Activated gamma-delta T cell treated with Interleukin-2 at 50 U/mL for 16 hours (primary cell): ENCODE measurements around the gene EPN3.

Source experiments
- DNase-seq: peaks from one replicate; pipeline ENCODE4 v3.0.0-alpha.2; 2020

The EPN3 gene

DNA sequence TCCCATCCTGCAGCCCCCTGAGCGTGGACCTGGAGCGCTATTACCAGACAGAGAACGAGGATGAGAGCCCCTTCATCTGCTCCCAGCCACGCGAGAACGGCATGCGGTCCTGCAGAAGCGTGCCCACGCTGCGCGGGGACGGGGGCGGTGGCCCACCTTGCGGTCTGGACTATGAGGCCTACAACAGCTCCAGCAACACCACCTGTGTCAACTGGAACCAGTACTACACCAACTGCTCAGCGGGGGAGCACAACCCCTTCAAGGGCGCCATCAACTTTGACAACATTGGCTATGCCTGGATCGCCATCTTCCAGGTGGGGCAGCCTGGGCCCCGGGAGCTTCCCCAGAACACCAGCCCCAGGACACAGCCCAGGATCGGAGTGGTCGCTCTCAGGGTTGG is 40.0 kb downstream of the EPN3 start:
- DNase-seq = no peak

DNA sequence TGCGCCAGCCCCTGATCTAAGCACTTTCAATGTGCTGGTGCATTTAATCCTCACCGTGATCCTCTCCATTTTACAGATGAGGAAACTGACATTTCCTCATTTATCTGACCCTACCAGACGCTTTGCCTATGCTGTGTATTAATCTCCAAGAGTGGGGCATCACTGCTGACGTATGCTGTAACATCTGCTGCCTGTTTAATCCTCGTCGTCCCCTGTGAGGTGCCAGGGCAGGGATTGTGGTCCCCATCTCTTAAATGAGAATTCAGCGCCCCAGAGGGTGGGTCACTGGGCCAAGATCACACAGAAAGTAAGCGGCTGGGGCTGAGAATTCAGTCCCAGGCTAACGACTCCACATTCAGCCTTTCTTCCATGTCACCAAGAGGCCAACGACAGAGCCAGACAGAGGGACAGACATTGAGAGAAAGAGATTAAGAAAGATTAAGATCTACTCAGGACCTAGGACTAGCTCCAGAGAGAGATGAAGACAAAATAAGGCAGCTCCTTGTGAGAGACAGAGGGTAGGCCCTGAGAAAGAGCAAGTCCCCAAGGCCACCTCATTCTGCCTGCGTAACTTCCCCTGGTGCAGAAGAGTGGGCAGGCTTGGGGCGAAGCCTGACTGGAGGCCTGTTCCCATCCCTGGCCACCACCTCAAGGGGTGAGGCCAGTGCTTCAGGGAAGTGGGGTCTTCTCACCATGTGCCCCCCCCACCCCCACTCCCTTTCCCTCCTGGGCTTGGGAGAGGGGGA is 41.5 kb downstream of the EPN3 start:
- DNase-seq = no peak

DNA sequence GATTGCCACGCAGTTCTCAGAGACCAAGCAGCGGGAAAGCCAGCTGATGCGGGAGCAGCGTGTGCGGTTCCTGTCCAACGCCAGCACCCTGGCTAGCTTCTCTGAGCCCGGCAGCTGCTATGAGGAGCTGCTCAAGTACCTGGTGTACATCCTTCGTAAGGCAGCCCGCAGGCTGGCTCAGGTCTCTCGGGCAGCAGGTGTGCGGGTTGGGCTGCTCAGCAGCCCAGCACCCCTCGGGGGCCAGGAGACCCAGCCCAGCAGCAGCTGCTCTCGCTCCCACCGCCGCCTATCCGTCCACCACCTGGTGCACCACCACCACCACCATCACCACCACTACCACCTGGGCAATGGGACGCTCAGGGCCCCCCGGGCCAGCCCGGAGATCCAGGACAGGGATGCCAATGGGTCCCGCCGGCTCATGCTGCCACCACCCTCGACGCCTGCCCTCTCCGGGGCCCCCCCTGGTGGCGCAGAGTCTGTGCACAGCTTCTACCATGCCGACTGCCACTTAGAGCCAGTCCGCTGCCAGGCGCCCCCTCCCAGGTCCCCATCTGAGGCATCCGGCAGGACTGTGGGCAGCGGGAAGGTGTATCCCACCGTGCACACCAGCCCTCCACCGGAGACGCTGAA is 43.2 kb downstream of the EPN3 start:
- DNase-seq = no peak

DNA sequence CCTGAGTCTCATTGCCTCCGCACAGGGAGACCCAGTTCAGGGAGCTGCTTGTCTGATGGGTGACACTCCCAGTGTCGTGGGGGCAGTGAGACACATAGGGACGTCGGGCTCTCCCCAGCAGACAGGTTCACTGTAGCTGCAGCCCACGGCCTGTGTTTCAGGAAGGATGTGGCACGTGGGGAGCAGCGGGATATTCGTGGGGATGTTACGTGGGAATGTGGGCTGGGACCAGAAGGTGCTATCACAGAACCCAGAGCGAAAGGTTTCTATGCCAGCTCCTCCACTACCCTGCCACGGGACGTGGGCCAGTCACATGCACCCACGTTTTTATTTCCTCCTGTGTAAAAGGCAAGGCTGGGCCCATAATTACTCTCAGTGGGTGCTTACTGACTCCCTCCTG is 44.3 kb downstream of the EPN3 start:
- DNase-seq = no peak

DNA sequence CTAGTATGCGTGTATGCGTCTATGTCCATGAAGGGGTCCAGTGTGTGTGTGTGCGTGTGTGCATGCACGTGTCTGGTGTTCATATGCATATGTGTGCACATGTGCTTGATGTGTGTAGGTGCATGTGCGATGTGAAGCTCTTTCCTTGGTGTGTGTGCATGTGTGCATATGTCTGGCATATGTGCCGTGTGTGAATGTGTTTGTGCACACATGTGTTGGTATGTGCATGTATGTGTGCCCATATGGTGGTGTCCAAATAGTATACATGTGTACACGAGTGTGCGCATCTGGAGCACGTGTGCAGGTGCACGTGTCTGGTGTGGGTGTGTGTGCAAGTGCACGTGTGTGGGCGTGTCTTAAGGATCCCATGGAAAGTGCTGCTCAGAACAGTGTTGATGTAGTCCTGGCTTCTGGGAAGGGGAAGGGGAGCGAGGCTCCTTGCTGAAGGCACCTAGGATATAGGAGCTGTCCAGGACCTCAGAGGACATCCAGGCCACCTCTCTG is 45.0 kb downstream of the EPN3 start:
- DNase-seq = no peak

DNA sequence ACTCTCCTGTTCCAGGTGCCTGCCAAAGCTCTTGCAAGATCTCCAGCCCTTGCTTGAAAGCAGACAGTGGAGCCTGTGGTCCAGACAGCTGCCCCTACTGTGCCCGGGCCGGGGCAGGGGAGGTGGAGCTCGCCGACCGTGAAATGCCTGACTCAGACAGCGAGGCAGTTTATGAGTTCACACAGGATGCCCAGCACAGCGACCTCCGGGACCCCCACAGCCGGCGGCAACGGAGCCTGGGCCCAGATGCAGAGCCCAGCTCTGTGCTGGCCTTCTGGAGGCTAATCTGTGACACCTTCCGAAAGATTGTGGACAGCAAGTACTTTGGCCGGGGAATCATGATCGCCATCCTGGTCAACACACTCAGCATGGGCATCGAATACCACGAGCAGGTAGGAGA is 45.6 kb downstream of the EPN3 start:
- no peak for DNase-seq

DNA sequence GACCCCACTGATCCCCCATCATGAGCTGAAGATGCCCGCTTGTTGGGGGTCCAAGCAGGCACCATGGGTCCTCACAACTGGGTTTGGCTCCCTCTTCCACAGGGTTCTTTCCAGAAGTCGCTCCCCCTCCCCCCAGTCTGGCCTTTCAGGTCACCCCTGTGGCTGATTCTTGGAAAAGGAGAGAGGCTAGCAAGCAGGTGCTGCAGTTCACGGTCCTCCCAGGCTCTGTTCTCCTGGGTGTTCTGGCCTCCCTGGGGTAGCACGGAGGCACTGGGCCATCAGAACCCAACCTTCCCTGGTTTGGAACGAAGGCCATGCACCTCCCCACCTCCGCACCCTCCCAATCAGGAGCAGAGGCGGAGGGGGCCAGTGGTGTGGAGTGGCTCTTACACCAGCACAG is 46.9 kb downstream of the EPN3 start:
- no peak for DNase-seq

DNA sequence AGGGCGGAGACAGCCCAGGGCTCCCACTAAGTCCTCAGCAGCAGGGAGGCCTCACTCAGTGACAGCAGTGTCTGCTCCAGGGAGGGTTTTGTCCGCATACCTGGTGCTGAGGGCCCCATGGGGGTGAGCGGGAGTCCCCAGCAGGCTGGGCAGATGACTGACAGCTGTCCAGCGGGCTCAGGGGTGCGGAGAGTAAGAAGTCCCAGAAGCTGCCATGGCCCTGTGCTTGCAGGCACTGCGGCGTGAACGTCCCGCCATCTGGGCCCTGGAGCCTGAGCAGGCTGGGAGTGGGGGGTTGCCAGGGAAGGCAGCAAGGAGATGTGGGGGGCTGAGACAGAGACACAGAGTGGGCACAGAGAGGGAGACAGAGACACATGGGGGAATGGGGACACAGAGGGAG is 48.1 kb downstream of the EPN3 start:
- no peak for DNase-seq

DNA sequence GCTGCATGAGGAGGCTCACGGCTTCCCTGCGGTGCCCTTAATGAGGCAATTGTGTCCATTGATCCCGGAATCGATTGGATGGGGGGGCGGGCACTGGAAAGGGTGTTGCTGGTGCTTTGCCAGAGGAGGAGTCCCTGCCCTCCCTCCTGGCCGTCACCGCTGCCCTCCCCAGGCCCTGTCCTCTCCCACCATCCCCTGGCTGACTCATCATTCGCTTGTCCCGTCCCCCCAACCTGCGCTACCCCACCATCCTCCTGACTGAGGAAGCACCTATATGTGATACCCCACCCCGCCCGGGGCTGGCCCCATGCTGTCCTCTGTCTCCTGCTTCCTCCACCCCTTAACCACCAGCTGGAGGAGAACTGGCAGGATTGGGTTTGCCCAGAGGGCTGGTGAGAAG is 48.8 kb downstream of the EPN3 start:
- DNase-seq = no peak

DNA sequence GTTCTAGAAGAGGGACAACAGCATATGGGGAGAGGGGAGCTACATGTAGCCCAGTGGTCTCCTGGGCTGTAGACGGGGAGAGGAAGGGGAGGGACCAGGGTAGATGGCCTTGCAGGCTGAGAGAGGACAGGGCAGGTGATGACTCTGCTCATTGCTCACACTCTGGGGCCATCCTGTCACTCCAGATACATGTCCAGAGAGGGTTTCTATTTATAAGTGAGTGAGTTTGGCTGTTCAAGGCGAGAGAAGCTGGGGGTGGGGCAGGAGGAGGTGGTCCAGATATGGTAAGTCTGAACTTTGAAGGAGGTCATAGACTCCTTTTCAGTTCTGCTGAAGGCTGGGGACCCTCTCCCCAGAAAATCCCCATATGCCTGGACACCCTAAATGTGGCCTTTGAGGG is 50.2 kb downstream of the EPN3 start:
- DNase-seq = no peak

DNA sequence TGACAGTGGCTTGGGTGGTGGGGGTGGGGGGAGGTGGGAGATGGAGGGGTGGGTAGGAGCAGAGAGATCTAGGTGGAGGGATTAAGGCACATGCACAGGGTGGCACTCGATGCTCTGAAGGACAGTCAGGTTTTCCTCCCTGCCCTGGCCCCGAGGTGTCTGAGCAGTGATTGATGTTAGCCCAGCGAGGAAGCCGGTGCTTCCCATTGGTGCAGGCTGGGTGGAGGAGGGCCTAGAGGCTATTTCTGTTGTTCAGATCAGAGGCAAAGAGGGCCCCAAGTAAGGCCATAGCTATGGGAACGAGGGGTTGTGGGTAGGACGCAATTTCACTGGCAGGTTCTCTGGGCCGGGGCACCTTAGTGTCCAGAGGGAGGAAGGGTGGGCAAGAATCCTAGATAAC is 51.1 kb downstream of the EPN3 start:
- DNase-seq = no peak

DNA sequence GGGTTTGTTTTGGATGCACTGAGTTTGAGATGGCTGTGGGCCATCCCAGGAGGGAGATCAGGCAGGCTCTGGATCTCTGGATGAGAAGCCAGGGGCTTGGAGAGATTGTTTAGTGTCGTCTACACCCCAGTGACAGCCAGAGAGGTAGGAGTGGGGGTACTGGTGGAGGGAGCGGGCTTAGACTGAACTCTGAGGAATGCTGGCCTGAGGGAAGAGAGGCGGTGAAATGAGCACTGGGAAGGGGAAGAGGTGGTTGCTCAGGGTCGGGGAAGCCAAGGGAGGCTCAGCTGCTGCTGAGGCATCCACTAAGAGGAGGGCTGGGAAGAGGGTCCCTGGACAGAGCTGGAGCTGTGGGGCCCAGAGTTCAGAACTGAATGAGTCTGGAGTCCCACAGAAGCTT is 51.6 kb downstream of the EPN3 start:
- DNase-seq = no peak

DNA sequence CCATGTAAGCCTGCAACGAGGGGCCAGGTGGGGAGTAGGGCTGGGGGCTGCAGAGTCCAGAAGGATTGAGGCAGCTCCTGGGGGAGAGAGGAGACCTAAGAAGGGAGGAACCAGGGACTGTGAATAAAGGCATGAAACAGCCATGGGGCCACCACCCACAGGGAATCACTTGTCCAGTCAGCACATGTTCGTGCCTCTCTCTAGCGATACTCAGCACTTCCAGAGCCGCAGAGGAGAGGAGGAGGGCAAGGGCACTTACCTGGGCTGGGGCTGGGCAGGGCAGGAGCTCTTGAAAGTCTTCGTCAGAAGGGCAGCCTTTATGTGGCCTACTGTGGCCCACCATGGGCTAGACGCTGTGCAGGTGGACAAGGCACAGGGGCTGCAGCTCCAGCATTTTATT is 52.2 kb downstream of the EPN3 start:
- DNase-seq = no peak

DNA sequence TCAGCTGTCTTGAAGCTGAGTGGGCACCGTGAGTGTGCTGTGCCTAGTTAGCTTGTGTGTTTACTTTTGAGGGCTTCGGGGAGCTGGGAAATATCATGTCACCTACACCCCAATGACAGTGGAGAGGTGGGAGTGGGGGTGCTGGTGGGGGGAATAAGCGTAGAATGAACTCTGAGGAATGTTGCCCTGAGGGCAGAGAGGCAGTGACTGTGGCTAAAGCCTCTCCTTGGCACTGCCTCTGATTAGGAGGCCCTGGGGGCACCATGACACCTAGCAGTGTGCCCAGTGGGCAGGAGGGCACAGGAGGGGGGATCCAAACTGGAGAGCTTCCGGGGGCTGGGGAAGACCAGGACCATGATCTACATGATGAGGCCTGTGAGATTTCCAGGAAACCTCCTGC is 52.8 kb downstream of the EPN3 start:
- no peak for DNase-seq

DNA sequence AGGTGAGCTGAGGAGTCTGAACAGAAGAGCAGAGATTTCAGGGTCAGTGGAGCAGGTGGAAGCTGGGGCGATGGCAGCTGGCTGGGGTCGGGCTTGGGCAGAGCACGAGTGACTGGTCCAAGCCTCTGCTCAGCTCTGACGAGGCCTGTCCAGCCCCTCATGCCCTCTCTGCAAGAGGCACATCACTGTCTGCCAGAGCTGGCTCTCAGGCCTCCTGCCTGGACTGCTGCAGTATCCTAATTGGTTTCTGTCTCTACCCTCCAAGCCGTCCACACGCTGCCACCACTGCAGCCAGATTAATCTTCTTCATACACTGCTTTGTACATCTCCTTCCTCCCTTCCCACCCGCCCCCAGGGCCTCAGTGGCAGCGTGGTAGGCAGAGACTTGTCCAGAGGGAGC is 53.4 kb downstream of the EPN3 start:
- DNase-seq = no peak

DNA sequence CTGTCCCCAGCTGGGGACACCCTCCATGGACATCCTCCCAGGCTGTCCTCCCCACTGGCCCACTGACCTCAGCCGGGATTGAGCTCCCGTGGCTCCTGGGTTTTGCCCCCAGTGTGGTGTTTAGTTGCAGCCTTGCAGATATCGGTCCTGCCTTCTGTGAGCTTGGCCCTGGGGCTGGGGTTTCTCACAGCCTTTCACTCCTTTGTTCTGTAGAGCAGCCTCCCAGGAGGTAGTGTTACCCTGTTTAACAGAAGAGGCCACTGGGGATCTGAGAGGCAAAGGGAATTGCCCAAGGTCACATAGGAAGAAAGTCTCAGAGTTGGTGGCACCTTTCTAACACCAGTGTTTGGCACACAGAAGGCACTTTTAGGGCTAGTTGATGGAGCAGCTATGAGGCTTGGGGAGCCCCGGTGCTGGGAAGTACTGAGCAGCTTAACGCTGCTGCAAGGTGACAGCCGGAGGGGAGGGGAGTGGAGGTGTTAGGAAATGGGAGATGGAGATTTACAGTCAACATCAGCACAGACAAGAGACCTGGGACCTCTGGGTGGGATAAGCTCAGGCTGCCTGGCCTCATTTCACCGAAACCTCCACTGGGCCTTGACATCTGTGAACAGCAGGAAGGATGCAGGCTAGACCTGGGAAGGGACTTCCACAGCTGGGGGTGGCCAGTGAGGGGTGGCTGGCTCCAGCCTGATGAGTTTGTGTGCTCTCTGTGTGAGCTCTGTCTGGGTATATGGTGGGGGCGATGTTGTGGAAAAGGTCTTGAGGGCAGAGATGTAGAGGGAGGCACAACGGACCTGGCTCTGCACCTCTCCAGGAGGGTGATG is 54.1 kb downstream of the EPN3 start:
- DNase-seq = no peak

DNA sequence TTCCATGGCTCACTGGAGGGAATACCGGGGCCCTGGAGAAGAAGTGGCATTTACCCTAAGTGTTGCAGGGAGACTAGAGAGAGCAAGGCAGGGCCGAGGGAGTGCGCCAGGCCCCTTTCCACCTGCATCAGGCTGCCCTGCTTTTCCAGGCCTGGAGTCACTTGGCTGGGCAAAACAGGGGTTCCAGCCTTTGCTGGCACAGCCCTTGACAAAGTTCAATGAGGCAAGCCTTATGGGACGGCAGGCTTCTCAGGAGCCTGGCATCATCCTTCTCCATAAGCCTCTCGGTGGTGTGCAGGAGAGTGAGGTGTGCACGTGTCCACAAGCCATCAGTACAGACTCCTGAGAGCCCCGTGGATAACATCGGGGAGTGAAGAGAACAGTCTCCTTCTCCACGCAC is 55.0 kb downstream of the EPN3 start:
- no peak for DNase-seq

DNA sequence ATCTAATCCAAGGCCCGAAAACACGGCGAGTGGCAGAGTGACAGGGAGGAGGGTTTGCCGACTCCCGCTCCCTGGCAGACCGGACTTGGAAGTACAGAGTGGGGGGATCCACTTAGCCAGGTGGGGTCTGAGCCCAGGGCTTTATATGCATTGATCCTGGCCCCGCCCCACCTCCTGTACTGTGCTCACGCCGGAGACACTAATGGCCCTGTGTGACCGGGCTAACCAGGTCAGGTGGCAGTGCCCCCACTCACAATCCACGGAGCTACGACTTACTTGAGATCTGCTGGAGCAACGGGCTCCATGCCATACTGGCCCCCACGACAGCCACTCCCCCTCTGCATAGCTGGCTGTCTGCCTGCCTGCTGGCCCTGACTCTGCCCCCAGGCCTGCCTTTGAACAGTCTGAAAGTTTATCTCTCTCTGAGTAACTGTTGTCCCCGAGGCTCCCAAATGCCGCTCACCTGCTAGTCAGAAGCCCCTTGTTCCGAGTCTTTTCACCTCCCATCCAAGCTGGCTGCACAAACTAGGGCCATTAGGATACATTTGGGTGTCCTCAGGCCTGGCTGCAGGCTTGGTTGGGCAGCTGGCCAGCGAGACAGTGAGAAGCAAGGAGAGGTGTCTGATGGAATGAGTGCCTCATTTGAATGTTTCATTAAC is 56.0 kb downstream of the EPN3 start:
- no peak for DNase-seq

DNA sequence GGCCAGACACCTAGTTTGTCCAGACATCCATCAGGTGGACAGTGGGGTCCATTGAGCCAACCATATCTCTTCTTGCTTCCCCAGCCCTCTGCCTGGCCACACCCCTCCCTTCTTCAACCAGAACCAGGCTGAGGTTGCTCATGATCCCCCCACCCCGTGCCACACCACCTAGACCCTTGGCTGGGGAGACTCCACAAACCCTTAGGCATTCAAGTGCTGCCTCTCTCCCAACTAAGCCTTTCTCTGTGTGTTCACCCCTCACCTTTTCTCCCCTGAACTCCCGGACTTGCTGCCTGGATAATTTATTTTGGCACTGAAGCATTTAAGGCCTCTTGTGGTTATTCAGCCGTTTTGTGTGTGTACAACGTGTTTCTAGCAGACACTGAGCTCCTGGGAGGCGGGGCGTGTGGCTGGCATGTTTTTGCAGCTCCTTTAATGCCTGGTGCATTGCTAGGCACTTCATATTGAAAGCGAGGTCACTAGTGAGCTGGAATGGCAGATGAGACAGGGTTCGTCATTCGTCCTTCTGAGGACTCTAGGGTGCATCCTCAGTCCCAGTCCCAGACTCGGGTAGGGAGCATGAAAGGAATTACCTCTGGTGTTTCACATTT is 56.7 kb downstream of the EPN3 start:
- no peak for DNase-seq

DNA sequence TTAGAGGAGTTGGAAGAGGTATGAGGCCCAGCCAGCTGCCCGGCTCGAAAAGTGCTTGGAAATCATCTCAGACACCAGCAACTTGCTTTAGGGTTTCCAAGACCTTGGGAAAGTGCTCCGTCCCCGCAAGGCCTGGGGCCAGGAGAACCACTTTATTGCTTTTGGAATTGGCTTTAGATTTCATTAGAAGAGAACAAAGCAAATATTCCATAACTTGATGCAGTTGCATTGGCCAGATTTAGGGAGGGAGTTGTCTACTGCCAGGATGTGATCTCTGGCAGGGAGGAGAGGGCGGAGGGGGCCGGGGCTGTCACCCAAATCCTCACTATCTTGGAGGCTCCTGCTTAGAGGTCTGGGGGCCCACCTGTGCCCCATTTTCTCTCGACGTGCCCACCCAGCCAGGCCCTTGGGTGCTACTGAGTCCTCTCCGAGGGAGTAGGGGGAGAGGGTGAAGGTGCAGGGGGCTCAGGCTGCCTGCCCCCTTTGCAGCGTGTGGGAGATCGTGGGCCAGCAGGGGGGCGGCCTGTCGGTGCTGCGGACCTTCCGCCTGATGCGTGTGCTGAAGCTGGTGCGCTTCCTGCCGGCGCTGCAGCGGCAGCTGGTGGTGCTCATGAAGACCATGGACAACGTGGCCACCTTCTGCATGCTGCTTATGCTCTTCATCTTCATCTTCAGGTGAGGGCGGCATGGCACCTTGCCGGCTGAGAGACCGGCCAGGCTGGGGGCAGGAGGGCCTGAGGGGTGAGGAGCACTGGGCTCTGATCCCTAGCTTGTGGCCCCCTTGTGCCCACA is 58.6 kb downstream of the EPN3 start:
- no peak for DNase-seq

DNA sequence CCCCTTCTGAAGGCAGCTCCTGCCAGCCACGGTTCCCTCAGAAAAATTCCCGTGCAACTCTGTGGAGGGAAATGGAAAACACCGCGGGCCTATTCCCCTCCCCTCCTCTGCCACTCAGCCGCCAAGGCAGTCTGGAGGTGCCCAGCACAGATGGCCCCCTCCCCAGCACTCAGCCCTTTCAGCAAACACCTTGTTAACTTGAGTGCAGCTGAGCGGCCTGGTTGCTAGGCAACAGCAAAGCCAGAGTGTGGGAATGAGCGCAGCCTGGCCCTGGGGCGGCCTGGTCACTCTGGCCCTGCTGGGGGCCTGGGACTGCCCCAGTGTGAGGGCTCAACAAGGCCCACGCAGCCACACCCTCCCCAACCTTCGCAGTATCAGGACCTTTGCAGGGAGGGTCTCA is 60.8 kb downstream of the EPN3 start:
- no peak for DNase-seq
